Measurements from ENCODE around the gene PES1.
"Not testable (repeated sequence)": the region's sequence is repeated elsewhere in the genome, so short reads cannot be mapped to it uniquely, and the experiment has no call there.

PES1 gene

DNA sequence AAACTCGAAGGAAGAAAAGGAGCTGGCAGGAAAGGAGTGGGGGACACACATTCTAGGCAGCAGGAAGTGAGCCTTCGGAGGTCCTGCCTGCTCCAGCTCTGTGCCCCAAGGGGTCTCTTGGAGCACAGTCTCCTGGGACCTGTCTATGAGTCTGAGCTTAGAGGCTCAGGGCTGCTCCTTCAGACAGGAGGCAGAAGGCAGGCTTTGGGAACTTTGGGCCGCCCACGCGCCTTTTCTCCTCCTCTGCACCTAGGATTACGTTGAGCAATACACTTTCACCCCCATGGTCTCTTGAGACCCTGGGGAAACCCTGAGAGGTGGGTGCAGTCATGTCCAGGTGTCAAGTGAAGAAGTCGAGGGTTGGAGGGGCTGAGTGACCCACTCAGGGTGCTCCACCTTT lies 16.2 kb upstream of the PES1 start:
- no peak for DNase-seq (ENCODE audit: low spot score)

DNA sequence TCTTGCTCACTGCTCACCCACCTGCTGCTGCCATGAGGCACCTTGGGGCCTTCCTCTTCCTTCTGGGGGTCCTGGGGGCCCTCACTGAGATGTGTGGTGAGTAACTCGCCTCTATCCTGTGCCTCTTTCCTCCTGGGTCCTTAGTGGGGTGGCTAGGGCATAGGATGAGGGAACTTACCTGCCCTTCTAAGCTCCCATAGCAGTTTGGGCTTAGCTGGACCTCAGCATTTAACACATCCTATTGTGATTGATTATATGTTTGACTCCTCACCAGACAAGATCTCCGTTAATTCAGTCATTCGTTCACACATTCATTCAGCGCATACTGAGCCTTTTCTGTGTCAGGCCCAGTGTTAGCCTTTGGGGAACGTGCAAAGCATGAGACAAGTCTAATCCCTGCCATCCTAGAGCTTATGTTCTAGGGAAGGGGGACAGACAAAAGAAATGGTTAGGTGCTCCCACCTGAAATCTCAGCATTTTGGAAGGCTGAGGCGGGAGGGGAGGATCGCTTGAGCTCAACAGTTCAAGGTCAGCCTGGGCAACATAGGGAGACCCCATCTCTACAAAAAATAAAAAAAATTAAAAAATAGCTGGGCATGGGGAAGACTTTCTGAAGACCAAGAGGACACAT lies 15.7 kb upstream of the PES1 start:
- no peak for DNase-seq (ENCODE audit: low spot score)

DNA sequence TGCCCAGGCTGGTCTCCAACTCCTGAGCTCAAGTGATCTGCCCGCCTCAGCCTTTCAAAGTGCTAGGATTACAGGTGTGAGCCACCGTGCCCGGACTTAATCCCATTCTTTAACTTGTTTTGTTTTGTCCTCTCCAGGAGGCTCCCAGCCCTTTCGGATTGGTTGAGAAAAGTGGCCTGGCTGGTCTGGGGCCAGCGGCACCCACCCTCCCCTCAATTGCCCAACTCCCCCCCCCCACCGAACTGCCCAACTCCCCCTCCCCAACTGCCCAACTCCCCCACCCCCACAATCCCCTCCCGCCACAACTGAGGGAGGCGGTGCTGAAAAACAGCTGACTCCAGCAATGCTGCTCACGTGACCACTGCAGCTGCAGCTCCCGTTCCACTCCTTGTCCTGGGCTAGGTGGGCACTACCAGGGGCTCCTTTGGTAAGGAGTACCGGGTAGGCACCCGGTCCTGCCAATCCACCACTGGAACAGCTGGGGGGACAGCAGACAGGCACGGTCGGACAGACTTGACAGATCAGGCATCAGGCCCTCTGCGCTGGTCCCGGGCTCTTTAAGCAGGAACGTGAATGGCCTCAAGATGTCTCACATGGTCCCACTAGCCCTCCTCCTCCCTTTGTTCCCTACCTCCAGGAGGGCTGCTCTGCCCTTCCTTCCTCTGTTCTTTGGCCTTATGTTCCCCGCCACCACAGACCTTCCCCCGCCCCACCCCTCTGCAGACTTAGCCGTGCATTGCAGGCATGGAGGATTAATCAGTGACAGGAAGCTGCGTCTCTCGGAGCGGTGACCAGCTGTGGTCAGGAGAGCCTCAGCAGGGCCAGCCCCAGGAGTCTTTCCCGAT lies 15.0 kb upstream of the PES1 start, which contains the start of gene TCN2:
TSS of gene TCN2 (plus strand) at position 720 of the 845 bp plus-strand sequence. CDS start 158 bp downstream, outside the sequence.
- DNase-seq (ENCODE audit: low spot score) = peak; percentile 50

DNA sequence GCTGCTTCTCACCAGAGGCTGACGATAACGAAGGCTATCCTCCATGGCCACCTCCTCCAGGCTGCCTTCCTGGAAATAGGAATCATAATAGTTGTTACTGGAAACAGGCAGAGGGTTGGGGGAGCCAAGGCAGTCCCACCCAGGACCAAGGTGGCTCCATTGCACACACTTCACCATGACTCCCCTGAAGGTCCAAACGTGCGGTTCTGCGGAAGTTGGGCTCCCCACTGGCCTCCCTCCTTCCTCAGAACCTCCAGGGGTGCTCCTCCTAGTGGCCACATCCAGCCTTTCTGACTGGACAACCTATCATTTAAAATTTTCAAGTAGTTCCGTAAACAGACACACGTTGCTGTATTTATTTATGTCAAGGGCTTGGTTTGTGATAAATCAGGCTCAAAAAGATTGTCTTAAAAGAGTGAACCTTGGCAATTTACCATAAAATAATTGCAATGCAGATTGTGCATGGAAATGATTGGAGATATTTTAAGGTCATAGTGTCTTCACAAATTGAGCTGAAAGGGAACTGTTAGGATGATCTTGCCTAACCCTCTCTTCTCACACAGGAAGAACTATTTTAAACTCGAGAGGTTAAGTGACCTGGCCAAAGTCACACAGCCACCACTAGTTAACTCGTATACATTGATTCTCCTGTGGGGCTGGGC lies 13.9 kb upstream of the PES1 start:
- peak; percentile 24 for DNase-seq (ENCODE audit: low spot score)

DNA sequence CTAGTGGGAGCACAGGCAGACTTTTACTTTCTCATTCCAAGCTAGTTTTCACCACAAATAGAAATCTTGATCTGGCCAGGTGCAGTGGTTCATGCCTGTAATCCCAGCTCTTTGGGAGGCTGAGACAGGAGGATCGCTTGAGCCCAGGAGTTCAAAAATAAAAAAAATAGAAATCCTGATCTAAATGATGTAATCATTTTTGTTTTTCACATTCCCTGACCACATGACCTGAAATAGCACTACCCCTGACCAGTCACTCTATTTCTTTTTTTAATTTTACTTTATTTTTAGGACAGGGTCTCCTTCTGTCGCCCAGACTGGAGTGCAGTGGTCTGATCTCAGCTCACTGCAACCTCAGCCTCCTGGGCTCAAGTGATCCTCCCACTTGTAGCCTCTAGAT lies 13.0 kb upstream of the PES1 start:
- no peak for DNase-seq (ENCODE audit: low spot score)

DNA sequence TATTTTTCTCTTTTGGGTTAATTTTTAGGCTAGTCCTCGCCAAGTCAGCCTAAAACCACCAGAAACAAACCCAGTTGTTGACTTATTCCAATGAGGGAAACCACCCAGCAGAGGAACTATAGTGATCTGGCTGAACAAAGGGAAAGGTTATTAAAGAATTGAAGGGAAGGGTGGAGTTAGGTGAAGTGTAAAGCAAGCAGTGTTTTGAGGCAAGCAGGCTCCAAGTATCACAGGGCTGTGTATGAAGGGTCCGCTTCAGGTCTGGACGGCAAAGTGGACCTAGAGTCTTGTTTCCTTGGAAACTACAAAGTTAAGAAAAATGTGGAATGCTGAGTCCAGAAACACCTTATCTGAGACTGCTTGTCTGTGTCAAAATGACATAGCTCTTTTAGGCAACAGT lies 12.1 kb upstream of the PES1 start:
- DNase-seq (ENCODE audit: low spot score) = no peak

DNA sequence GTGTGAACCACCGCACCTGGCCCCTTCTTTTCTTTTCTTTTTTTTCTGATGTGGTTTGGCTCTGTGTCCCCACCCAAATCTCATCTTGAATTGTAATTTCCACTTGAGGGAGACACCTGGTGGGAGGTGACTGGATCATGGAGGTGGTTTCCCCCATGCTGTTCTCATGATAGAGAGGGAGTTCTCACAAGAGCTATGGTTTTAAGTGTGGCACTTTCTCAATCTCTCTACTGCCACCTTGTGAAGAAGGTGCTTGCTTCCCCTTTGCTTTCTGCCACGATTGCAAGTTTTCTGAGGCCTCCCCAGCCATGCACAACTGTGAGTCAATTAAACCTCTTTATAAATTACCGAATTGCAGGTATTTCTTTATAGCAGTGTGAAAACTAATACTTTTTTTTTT lies 10.3 kb upstream of the PES1 start:
- peak; percentile 45 for DNase-seq (ENCODE audit: low spot score)

DNA sequence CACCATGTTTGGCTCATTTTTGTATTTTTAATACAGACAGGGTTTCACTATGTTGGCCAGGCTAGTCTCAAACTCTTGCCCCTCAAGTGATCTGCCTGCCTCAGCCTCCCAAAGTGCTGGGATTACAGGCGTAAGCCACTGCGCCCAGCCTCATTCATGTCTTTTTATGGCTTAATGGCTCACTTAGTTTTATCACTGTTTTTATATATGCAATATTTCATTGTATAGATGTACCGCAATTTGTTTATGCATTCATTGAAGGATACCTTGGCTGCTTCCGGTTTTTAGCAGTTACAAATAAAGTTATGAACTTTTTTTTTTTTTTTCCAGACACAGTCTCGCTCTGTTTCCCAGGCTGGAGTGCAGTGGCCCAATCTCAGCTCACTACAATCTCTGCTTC lies 9.8 kb upstream of the PES1 start:
- DNase-seq (ENCODE audit: low spot score) = no peak

DNA sequence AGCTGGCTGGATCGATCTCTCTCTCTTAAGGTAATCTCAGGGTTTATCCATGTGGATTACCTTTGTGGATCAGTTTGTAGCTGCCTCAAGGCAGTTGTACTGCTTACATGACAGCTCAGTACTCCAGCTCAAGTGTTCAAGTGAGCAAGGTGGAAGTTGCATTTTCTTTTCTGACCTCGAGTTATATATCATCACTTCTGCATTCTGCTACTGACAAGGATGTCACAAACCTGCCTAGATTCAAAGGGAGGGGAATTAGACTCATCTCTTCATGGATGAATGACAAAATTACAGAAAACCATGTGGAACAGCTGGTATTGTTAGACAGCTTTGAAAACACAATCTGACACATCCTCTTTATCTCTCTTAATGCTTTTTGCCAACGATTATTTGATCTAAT lies 9.2 kb upstream of the PES1 start:
- DNase-seq (ENCODE audit: low spot score) = no peak

DNA sequence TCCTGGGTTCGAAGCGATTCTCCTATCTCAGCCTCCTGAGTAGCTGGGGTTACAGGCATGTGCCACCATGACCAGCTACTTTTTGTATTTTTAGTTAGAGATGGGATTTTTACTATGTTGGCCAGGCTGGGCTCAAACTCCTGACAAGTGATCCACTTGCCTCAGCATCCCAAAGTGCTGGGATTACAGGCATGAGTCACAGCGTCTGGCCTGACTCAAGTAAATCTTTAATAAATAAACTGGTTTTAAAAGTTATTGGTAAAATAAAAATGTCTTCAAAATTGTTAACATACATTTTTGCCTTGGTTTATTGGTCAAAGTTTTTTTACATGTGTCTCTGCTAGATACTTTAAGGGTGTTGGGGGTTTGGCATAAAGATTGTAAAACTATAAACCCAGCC lies 7.3 kb upstream of the PES1 start:
- DNase-seq (ENCODE audit: low spot score) = no peak

DNA sequence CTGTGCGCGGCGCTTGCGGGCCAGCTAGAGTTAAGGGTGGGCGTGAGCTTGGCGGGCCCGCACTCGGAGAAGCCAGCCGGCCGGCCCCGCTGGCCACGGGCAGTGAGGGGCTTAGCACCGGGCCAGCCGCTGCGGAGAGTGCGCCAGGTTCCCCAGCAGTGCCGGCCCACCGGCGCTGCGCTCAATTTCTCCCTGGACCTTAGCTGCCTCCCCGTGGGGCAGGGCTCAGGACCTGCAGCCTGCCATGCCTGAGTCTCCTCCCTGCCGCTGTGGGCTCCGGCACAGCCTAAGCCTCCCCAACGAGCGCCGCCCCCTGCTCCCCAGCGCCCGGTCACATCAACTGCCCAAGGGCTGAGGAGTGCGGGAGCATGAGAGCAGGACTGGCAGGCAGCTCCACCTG lies 5.2 kb upstream of the PES1 start:
- DNase-seq (ENCODE audit: low spot score) = no peak

DNA sequence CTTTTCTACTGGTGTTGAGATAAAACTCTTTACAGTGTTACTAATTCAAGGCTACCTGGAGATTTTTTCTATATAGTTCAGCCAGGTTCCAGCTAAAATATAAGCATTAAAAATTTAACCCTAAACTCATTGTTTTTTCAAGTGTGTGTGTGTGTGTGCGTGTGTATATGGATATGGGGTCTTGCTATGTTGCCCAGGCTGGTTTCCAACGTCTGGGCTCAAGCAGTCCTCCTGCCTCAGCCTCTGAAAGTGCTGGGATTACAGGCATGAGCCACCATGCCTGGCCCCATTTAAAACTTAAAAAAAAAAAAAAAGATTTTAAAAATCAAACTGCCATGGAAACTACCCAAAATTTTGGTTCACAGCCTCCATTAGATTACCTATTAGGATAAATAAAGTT lies 4.5 kb upstream of the PES1 start:
- DNase-seq (ENCODE audit: low spot score) = no peak

DNA sequence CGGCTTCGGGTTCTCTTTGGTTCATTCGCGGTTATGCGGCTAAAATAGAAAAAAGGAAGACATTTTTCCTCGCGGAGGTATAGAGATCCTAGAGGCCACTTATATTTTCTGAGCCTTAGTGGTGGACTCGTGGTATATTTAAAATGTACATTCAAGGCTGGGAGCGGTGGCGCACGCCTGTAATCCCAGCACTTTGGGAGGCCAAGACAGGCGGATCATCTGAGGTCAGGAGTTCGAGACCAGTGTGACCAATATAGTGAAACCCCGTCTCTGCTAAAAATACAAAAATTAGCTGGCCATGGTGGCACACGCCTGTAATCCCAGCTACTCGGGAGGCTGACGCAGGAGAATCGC lies 627 bp upstream of the PES1 start:
- not testable (repeated sequence) for DNase-seq (ENCODE audit: low spot score)

DNA sequence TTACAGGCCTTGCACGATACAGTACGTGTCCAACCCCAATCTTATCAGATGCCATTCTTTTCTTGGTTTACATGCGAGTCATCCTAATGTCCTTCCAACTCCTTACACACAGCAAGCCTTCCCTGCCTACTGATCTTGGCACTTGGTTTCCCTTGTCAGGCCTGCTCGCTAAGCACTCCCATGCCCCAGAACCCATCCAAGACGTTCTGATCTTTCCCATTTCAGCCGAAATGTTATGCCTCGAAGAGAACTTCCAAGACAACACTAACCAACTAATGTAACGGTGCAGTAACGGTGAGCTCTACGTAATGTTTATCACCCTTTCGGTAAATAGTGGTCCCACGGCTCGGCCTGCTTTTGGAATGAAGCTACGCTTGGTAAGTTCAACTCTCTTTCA lies 521 bp downstream of the PES1 start:
- DNase-seq (ENCODE audit: low spot score) = no peak

DNA sequence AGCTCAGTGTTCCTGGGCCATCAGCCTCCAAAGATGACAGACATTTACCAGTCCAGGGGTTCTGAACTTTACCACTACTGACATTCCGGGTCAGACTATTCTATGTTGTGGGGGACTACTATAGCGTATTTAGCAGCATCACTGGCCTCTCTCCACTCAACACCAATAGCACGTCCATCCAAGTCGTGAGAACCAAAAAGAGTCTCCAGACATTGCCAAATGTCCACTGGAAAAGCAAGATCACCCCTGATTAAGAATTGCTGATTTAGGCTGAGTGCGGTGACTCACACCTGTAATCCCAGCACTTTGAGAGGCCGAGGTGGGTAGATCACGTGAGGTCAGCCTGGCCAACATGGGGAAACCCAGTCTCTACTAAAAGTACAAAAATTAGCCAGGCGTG lies 5.3 kb downstream of the PES1 start:
- no peak for DNase-seq (ENCODE audit: low spot score)

DNA sequence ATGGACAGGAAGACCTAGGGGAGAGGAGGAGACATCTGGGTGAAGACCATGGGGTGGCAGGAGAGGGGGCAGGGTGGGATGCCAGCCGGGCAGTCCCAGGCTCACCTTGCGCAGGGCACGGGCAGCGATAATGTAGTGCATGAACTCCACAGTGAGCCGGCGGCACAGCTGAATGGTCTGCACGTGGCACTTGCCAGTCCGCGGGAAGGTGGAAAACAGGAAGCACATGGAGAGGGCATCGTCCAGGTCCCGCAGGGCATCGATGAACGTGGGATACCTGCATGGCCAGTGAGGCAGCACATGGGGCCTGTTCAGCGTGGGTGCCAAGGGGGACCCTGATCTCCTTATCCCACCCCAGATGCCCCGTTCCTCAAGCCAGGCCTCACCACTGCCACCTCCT lies 7.3 kb downstream of the PES1 start:
- no peak for DNase-seq (ENCODE audit: low spot score)

DNA sequence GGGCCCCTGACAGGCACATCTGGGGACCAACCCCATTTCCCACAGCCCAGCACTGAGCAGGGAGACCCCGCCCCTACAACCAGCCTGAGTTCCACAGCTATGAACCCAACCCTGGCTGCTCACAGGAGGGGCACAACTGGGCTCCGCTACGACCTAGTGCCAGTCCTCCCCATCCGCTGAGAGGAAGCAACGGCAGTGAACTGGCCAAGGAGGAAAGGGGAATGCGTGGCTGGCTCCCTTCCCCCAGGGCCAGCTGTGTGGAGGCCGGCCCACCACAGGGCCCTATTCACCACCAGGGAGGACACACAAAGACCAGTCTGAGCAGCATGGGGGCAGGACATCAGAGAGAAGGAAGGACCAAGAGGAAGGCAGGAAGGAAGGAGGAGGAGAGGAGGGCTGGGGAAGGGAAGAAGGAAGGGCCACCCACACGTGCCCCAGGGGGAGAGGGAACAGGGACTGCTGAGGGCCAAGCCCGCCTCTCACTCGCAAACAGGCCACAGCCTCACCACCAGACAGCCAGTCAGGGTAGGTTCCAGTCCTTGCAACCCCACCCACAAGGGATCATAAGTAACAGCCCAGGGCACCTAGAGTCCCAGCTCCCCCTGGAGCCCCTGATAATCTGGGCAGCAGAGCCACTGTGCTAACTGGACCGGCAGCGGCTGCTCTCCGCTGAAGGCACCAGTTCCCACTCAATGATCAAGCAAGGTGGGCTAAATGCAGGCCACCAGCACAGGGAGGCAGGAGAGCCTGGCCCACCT lies 8.7 kb downstream of the PES1 start:
- DNase-seq (ENCODE audit: low spot score) = no peak

DNA sequence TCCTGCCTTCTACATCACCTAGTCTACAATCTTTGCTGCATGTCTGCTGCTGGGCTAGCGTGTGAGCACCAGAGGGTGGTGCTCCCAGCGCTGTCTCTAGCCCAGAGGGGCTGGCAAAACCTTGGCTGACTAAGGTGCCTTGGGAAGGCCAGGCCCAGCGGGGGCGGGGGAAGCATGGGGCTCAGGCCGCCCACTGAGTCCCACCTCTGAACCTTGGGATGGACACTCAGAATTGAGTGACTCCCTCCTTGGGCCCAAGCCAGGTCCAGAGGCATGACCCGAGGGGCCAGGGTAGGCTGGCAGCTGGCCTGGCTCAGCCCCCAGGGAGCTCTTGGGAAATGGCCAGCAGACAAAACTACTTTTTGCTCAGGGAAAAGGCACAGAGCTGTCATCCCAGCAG lies 9.7 kb downstream of the PES1 start:
- DNase-seq (ENCODE audit: low spot score) = no peak

DNA sequence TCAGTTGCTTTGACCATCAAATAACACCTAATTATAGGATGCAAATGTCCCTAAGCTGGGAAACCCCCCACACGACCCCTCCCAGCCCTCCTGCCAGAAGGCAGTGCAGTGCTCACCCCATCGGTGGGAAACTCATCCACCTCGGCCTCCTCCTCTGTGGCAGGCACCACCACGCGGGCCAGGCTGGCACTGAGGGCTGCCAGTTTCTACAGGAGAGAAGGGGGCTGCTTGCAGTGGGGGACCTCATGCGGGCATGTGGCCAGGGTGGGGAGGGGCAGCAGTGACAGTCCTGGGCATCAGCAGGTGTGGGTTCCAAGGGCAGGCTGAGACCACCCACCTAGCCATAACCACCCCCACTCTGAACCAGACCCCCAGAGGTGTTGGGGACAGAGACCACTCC lies 10.8 kb downstream of the PES1 start:
- no peak for DNase-seq (ENCODE audit: low spot score)

DNA sequence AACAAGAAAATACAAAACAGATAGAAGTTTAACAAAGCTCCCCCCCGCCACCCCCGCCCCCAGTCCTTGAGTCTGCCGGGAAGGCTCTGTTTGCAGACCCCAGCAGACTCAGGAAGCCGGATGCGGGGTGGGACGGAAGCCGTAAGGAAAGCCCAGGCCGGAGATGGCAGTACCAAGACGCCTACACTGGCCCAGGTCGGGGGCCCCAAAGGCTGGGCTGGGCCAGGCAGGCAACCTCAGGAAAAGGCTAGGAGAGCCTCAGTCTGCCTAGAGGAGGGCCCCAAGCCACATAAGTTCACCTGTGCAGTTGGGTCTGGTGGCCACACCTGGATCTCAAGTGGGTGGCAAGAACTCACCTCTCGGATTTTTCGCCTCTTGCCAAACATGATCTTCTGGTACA lies 13.2 kb downstream of the PES1 start:
- DNase-seq (ENCODE audit: low spot score) = no peak

DNA sequence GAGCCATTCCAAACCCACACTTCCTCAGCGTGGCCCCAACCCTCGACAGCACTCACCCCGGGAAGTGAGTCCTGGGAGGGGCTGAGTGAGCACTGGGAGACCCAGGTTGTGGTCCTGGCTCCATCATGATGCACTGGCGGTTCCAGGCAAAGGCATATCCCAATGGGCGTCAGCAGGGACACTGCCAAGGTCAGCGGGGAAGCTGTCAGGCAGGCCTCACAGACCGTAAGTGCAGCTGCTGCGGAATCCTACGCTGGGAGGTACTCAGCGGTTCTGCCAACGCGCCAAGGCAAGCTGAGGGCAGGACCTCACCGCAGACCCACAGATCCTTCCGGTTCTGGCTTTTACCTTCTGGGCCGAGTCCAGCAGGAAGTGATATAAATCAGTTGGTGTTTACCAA lies 15.9 kb downstream of the PES1 start:
- no peak for DNase-seq (ENCODE audit: low spot score)

DNA sequence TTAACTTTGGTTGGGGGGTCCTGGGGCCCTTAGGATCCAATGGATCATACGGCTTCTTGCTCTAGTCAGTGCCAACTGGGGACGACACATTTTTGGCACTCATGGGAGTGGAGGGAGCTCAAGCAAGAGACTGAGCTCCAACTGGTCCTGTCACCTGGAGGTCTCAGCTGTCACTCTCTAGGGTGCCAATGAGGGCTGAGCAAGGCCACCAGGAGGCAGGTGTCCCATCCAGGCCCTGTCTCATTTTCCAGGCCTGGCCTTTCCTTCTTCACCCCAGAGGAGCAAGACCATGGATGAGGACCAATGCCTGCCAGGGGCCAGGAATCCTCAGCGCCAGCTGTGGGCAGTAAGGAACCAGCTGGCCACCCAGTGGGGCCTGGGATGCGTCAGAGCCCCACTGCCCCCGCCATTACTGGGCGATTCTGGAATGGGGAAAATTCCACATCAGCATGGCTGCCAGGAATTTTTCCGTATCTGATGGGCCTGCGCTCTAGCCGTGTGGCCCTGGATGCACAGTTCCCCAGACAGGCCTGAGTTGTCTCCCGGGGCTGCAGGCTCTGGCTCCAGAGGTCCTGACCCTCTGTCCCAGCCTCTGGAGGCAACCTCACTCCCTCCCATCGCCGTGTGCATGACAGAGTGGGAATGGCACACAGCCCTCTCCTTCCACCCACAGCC lies 16.6 kb downstream of the PES1 start:
- DNase-seq (ENCODE audit: low spot score) = no peak
